DOHH2 (cell line): ENCODE results near the gene MXRA7.
"Not testable (repeated sequence)": the region's sequence is repeated elsewhere in the genome, so short reads cannot be mapped to it uniquely, and the experiment has no call there.

Source experiments
- CTCF ChIP-seq: fragments of 200-600 bp; sonication (generic); IDR thresholded peaks from one replicate; pipeline ENCODE4 v1.5.1; 2014; ENCODE audit warnings: antibody characterized with exemption, mild to moderate bottlenecking, low read depth, low read length; ENCODE audit not compliant: poor library complexity, severe bottlenecking
- EZH2phosphoT487 ChIP-seq: fragments of 200-600 bp; sonication (generic); IDR thresholded peaks from 2 replicates; pipeline ENCODE4 v1.6.1; 2017; ENCODE audit warnings: borderline replicate concordance, mild to moderate bottlenecking, antibody characterized with exemption, low read length, moderate library complexity, mixed read lengths

GRCh38 chr17:76698466-76698977, 12.2 kb downstream of the MXRA7 start:
- TF ChIP-seq CTCF, EZH2phosphoT487: not testable (repeated sequence)
